ENCODE measurements around the gene GALNT2.

Gene GALNT2

DNA sequence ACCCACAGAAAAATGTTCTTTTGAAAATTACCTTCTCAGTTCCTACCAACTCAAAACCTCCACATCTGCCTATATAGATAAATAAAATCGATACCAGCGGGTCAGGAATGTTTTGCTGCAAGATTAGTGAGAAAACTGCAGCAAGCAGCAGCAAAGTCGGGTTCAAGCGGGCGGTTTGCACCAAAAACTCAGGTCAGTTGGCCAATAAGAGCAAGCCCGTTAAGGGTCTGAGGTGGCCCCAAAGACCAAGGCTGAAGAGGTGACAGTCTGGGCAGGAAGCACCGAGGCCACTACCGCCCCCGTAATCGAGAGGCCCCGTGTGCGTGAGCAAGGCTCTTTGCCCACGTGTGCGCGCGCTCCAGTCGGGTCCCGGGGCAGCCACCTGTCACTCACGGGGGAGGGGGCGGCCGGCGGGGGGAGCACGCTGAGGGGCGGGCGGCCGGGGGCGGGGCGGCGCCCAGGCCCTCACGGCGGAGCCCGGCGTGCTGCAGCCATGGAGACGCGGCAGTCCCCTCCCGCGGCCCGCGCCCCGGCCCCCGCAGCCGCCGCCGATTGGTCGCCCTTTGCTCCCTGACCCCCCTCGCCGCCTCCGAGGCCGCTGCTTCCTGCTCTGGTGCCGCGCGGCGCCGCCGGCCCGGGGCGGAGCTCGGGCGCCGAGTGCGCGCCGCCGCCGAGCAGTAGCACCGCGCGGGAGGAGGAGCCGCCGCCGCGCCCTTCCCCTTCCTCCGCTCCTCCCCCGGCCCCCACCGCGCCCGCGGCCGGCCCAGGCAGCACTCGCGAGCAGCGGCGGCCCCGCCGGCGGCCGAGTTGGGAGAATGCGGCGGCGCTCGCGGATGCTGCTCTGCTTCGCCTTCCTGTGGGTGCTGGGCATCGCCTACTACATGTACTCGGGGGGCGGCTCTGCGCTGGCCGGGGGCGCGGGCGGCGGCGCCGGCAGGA lies at the start of gene GALNT2:
GALNT2 (plus strand) TSS at position 773 of the 939 bp plus-strand sequence; CDS start at position 816, 43 bp downstream.
- no peak for DNase-seq (ENCODE audit: low read depth)

DNA sequence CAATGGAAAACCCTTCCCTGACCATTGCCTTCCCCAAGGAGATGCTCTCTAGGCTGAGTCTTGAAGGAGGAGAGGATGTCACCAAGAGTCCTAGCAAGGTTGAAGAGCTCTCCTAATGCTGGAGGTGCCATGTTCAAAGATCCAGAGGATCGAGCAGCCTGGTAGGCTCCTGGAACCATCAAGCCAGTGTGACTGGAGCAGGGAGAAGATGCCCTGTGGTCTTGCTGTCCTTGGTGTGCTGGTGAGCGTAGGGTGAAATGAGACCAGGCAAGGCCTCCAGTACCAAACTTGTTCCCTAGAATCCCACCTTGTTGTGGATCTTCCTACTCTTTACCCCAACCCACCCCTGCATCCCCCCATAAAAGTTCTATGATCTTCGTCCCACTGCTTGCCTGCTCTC lies 46.6 kb upstream of the GALNT2 start:
- DNase-seq (ENCODE audit: low read depth) = no peak

DNA sequence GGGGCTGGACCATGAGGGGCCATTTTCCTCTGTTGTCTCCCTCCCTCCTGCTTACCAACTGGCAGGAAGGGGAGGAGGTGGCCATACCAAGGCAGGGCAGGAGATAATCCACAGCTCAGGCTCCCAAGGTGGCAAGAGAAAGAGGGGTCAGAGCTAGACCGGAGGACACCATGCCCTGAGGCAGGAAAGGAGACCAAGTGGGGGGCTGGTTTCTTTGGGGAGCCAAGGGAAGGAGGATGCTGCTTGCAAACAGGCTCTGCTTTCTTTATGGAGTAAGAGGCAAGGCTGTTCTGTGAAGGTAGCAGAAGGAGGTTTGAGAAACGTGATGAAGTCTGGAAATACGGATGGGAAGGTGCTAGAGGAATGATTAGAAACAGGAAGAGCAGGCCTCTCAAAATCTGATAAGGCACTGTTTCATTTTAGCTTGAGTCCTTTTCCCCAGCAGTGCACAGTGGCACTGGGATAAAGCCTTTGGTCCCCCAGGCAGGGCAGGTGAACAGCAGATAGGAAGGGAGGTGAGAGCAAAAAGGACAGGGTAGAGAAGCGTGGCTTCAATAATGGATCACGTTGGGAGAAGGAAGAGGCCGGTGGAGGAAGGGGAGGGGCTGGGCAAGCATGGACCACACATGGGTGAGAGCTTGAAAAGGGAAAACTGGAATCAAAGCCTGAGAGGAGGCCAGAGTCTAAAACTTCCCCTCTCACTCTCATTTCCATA lies 44.2 kb upstream of the GALNT2 start:
- DNase-seq (ENCODE audit: low read depth) = no peak

DNA sequence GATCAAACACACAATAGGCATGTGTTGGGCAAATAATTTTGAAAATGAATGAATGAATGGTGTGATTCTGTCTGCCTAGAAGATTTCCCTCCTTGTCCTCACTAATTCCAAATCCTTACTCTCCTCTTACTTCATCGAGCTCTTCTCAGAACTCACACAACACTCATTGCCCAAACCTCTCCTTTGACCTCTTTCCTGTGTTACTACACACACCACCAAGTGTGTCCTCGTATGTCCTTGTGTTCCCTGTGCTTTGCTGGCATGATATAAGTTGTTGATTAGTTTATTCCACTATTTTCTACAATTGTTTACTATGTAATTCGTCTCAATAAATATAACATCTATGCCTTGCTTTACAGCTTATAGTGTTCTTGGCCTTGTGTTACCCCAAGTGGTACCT lies 41.4 kb upstream of the GALNT2 start:
- no peak for DNase-seq (ENCODE audit: low read depth)

DNA sequence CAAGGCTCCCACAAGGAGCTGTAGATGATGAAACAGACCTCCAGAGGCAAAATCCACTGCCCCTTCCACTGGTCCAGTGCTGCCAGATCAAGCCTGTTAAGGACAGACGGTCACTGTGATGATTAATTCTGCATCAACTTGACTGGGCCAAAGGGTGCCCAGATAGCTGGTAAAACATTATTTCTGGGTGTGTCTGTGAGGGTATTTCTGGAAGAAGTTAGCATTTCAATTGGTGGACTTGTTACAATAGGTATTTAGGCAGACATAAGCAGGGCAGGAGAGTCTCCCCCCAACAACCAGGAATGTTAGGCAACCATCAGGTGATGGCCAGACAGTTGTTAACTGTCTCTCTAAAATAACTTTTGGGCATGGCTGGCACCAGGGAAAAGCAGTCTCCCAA lies 40.9 kb upstream of the GALNT2 start:
- DNase-seq (ENCODE audit: low read depth) = no peak

DNA sequence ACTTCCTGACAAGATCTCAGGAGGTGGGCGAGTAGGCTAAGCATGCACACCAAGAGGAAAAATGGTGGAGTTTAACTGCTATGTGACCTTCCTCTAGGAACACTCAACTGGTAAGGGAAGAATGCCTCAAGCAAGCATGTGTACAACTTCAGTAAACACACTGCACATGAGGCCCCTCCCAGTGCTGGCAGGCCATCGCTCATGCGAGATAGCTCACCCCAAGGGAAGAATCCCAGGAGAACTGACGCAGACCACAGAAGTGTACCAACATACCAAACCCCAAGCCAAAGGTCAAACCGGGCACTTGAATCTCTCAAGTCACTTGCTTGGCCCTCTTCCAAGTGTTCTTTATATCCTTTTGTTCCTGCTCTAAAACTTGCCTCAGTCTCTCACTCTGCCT lies 40.5 kb upstream of the GALNT2 start:
- DNase-seq (ENCODE audit: low read depth) = no peak

DNA sequence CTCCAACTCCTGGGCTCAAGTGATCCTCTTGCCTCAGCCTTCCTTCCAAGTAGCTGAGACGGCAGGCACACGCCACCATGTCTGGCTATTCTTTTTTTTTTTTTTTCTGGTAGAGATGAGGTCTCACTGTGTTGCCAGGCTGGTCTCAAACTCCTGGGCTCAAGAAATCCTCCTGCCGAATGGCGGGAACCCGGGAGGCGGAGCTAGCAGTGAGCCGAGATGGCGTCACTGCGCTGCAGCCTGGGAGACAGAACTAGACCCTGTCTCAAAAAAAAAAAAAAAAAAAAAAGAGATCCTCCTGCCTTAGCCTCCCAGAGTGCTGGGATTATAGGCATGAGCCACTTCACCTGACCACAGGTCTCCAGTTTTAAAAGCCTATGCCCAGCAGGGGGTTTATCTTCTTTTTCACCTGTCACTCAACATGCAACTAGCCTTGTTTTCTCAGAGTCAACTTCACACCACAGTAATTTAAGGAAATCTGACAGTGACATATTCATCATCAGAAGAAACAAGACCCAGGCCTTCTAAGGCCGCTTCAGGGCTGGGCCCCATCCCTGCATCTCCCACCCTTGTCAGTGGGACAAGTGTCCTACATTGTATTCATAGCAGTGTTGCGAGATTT lies 38.3 kb upstream of the GALNT2 start:
- DNase-seq (ENCODE audit: low read depth) = no peak

DNA sequence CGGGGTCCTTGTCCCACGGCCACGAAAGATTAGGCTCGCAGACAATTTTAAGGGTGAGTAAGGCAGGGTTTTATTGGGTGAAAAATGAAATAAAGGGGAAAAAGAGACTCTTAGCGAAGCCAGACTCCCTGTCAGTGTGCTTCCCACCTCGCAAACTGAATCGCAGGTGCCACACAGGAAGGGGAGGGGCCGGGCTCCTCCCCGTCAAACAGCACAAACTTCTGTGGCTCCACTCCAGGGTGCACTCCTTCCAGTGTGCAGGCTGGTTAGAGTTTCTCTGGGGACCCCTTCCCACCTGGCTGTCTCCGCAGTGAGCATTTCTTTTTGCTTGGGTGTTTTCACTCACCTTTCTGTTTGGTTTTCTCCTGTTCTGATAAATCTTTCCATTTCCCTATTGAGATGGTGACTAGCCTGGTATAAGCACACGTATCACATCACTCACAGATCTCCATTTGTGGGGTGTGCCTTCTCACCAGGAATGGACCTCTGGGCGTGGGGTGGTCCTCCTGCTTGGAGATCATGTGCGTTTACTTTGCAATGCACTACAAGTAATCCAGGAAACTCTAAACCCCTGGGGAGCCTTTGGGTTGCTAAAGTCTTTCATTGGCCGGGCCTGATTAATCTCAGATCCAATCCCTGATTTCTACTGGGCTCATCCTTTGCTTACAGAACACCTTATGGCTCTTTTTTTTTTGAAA lies 37.6 kb upstream of the GALNT2 start:
- no peak for DNase-seq (ENCODE audit: low read depth)

DNA sequence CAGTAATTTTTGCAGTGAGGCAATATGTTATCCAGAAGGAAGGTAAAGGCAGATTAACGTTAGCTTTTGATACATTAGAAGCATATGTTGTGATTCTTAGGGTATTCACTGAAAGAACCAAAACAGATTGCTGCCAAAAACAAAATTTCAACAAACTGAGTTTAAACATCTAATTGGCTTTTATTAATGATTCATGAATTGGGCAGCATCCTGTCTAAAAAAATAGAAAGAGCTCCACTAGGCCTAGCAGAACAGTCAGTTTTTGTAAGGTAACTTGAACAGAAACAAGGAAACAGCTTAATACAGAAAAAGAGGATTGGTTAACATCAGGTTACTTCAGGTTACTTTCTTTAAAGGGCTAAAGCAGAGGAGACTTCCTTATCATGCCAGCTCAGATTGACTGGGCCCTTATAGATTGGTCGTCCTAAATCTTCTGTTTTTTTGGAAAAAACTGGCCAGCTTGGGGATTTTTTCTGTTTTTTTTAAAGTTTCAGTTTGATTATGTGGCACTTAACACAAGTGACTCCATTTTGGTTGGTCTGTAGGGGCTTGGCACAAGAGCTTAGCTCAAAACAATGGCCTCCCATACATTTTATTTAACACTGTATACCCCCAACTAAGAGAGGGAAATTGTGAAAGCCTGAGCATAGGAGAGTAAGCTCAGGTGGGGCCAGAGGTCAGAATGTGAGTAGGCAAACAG lies 36.8 kb upstream of the GALNT2 start:
- no peak for DNase-seq (ENCODE audit: low read depth)

DNA sequence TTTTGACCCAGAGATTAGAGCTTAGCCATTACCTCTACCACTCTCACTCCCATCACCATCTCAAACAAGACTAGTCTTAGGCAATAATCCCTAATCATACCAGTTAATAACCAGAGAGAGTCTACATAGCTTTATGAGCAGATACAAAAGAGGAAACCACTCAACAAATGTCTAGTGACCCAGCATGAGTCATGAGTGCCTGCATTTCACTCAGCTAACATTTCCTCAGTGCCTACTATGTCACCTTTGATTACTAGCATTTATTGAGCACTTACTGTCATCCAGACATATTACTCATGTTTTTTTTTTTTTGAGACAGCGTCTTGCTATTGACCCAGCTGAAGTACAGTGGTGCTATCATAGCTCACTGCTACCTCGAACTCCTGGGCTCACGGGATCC lies 35.9 kb upstream of the GALNT2 start:
- DNase-seq (ENCODE audit: low read depth) = no peak

DNA sequence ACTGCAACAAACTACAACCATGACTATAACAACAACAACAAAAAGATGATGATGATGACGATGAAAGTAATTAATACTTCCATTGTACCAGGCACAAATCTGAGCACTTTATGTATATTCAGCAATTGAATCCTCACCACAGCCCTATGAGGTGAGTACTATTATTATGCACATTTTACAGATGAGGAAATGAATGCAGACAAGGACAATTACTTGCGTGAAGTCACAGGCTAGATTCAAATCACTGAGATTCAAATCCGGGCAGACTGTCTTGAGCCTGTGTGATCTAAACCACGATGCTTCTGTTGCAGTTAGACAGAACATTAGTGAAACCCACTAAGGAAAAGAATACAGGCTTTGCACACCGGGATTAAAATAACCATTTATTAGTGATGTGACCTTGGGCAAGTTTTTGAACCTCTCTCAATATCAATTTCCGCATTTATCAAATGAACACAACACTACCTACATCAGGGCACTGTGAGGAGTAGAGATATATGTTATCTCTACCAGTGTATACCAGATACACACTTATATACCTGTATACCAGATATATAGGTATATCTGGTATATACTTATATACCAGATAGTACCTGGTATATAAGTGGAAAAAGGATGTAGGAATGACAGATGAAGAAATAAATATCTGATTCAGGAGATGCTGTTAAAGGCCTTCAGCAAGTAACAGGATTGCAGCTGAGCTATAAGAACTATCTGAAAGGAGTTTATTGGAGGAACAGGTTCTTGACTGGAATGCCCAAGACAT lies 34.3 kb upstream of the GALNT2 start:
- DNase-seq (ENCODE audit: low read depth) = no peak

DNA sequence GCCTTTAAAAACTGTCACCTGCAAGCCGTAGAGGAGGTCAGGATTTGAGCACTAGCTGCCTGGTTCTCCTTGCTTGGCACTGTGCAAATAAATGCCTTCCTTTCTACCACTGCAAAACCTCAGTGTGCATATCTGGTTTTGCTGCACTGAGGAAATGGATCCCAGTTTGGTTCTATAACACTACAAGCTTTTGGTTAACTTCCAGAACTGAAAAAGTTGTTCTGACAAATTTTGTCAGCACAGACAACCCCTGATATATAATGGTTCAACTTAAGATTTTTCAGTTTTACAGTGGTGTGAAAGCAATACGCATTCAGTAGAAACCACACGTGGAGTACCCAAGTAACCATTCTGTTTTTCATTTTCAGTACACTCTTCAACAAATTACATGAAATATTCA lies 29.8 kb upstream of the GALNT2 start:
- no peak for DNase-seq (ENCODE audit: low read depth)

DNA sequence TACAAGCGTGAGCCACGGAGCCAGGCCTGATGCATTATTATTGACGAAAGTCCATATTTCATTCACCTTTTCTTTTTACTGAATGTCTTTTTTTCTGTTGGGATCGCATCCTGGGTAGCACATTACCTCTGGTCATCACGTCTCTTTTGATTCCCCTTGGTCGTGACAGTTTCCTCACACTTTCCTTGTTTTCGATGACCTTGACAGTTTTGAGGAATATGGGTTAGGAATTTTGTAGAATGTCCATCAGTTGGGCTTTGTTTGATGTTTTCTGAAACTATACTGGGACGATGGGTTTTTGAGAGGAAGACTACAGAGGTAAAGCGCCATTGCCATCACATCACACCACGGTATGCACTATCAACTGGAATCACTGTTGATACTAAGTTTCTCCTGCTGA lies 26.6 kb upstream of the GALNT2 start:
- DNase-seq (ENCODE audit: low read depth) = no peak

DNA sequence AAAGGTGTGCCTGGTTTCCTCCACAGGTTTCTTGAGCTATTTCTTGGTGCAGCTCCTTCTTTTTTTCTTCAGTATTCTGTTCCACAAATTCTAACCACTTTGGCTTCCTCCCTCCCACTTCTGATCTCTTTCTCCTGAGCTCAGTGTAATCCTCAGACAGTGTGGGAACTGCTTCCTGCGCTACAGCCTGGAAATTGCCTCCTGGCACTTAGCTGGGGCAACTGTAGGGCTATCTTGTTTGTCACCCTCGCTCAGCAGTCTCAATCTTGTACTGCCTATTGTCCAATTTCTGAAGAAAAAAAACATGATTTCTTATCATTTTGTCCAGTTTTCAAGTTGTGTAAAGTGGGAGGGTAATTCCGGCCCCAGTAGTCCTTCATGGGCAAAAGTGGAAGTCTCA lies 24.0 kb upstream of the GALNT2 start:
- no peak for DNase-seq (ENCODE audit: low read depth)

DNA sequence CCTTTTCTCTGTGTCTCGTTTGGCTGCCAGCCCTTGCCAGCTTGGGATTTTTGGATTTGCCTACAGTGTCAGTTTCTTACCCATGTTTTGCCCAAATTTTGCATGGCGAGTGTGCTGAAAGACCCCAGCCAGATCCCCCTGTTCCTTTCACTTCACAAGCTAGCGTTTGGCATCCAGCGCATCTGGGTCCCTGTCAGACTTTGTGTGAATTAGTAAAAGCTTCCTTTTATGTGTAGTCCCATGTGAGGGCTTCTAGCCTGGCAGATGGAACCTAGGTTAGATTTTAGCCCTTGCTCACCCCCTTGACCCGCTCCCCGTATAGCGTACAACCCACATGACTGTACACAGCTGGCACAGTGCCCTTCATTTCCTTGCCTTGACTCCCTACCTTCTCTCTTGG lies 22.3 kb upstream of the GALNT2 start:
- no peak for DNase-seq (ENCODE audit: low read depth)

DNA sequence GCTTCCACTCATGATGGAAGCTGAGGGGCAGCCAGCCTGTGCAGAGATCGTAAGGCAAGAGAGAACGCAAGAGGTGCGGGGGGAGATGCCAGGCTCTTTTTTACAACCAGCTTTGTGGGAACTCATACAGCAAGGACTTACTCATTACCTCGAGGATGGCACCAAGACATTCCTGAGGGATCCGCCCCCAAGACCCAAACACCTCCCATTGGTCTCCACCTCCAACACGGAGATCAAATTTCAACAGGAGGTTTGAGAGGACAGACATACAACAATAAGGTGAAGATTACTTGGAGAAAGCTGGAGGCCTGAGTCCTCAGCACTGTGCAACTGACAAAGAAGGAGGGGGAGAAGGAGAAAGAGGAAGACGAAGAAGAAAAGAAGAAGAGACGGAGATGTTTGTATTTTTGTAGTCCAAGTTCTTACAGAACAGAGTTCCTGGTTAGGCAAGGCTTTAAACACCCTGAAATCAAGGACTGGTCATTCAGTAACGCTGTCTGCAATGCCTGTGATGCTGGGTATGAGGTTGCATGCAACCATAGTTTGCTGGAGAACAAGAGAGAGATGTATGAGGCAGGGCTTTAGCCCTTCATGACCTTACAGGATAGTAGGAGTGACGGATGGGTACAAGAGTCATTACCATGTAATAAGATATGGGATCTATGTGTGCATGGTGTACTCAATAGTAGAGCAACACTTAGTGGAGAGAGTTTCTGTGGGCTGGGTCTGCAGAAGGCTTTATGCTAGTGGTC lies 19.7 kb upstream of the GALNT2 start:
- DNase-seq (ENCODE audit: low read depth) = no peak

DNA sequence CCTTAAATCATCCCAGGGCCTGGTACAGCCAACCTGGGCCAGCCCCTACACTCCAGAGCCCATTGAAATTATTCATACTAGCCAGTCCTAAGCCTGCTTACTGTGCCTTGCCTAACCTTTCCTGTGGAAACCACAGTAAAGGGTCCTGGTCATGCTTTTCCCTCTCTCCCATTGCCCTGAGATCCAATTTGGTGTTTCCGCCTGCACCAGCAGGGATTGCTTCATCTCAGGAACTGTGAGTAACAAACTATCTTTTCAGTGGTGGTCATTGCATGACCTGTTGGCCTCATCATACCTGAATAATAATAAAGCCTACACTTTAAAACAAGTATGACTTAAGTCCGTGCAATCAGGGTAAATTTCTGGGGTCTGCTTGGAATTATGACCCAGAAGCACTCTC lies 18.7 kb upstream of the GALNT2 start:
- DNase-seq (ENCODE audit: low read depth) = no peak

DNA sequence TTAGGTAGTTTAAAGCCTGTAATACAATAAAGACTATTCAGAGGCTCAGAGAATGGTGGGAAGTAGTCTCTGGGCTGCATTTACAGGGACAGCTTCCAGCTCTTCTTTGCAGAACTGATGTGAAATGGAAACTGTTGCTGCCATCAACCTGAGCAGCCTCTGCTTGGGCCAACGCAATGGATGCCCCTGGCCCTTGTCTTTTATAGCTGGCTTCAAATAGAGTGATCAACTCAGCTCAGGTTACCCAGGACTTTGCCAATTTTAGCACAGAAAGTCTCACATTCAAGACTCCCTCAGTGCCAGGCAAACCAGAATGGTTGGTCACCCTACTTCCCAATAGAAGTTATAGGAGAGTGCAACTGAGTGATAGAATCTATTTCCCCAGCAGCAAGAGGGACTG lies 18.1 kb upstream of the GALNT2 start:
- no peak for DNase-seq (ENCODE audit: low read depth)

DNA sequence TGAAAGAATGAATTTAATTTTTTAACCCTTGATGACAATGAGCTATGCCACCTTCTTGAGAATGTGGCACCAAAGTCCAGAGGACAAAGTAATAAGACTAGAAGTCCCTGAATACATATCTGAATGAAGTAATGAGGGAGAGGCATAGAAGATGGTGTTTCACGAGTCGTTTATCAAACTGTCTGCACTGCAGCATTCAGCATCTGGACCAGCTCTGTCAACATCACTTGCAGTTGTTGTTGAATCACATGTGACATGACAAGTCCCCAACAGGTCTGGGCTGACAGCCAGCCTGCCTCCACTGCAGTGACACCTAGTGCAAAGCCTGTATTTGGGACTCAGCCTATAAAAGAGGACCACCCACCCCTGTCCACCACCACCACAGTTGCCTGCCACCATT lies 17.3 kb upstream of the GALNT2 start:
- no peak for DNase-seq (ENCODE audit: low read depth)

Measured in HS-27A (cell line).